Subcutaneous adipose tissue (tissue), 4 donors: ENCODE measurements around the gene UMODL1. TPM values are rescaled to one million over a fixed set of nuclear protein-coding genes. Genes with fewer than 3 reads are reported as not detected.

Source experiments
- CTCF ChIP-seq: fragments of 450-650 bp; IDR thresholded peaks from one replicate; pipeline ENCODE4 v1.5.1; 2016; ENCODE audit warnings: low read depth, mild to moderate bottlenecking, control low read depth, antibody characterized with exemption, moderate library complexity
- total RNA-seq, 4 donors: library from RNA; depleted of rRNA; stranded (reverse); fragments of >200 nt; gene quantifications; one replicate each; pipeline ENCODE4 v1.1.0, GENCODE V29; 2016

UMODL1 gene
- total RNA-seq, 4 donors from 2014 or later, result 0.17 to 0.19 TPM; not detected in 2

GRCh38 chr21:42039911-42040351 lies 31.2 kb upstream of the UMODL1 start:
- TF ChIP-seq CTCF, result no peak

GRCh38 chr21:42040411-42041180 lies 30.5 kb upstream of the UMODL1 start:
- no peak for TF ChIP-seq CTCF

GRCh38 chr21:42041246-42041645 lies 29.9 kb upstream of the UMODL1 start:
- TF ChIP-seq CTCF, result no peak

- no peak for TF ChIP-seq CTCF
Observed at GRCh38 chr21:42041711-42042110, 29.4 kb upstream of the UMODL1 start.

- TF ChIP-seq CTCF, result no peak
Observed at GRCh38 chr21:42042651-42043050, 28.5 kb upstream of the UMODL1 start.

GRCh38 chr21:42043201-42043895 lies 27.8 kb upstream of the UMODL1 start:
- TF ChIP-seq CTCF, result no peak

GRCh38 chr21:42043961-42044360 lies 27.2 kb upstream of the UMODL1 start:
- TF ChIP-seq CTCF, result no peak
